Stimulated activated naive CD8-positive, alpha-beta T cell treated with anti-CD3 and anti-CD28 coated beads, Interleukin-15, amount 100 ng/mL, for 72 hours (primary cell): ENCODE data around the gene RASAL1.
A peak's percentile ranks its signal among the peaks of the same experiment; 100 is the strongest.

Experiments used
- ATAC-seq: fragments of 150-1000 bp; cut with Tn5 transposase; 2 replicates; pipeline ENCODE4 v1.10.0; 2021; ENCODE audit warnings: mild to moderate bottlenecking, moderate library complexity
- DNase-seq, 2 donors: peaks; one replicate each; pipeline ENCODE4 v3.0.0; 2021 to 2022
- H3K27ac Mint-ChIP-seq, 2 donors: one replicate each; pipeline ENCODE4 v1.8.0; 2022; ENCODE audit warnings: mild to moderate bottlenecking in 2 of 2, mixed read lengths in 2 of 2, moderate library complexity in 2 of 2
- H3K27me3 Mint-ChIP-seq: one replicate; pipeline ENCODE4 v1.8.0; 2022; ENCODE audit warnings: mixed read lengths
- H3K4me1 Mint-ChIP-seq: one replicate; pipeline ENCODE4 v1.8.0; 2022; ENCODE audit warnings: mild to moderate bottlenecking, mixed read lengths
- H3K4me3 Mint-ChIP-seq, 2 donors: one replicate each; pipeline ENCODE4 v1.8.0; 2022; ENCODE audit warnings: mild to moderate bottlenecking in 2 of 2, mixed read lengths in 2 of 2, moderate library complexity in 1 of 2
- H3K9me3 Mint-ChIP-seq, 2 donors: one replicate each; pipeline ENCODE4 v1.8.0; 2022; ENCODE audit warnings: mixed read lengths in 2 of 2

The RASAL1 gene

GRCh38 chr12:113060336-113060960 lies 75.1 kb downstream of the RASAL1 start:
- ATAC-seq (no peak), DNase-seq (no peak)
- peaks cover 26% of the 10 kb centered on the region for H3K4me1 Mint-ChIP-seq
- H3K9me3 Mint-ChIP-seq = no peaks in the 10 kb centered on the region
- H3K27me3 Mint-ChIP-seq = no peaks in the 10 kb centered on the region
- H3K27ac Mint-ChIP-seq = no peak overlapping the region
- H3K4me3 Mint-ChIP-seq = no peak overlapping the region

- no peaks in the 10 kb centered on the region for H3K27me3 Mint-ChIP-seq
- ATAC-seq = peak; percentile 10
These were observed 76.4 kb downstream of the RASAL1 start for GRCh38 chr12:113059071-113059595.

DNA sequence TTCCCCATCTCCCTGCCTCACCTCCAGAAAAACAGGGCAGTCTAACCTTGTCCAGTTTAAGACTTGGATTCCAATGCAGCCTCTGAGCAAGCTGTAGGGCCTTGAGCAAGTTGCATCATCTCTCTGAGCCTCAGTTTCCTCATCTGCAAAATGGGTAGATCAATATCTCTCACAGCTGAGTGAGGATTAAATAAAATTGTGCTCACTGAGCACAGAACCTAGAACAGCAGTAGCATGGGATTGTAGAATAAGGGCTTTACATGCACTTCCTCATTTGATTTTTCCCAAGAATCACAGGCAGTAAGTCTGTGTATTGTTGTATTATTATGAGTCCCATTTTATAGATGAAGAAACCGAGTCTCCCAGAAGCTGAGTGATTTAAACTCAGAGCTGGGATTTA lies 77.0 kb downstream of the RASAL1 start:
- no peak for ATAC-seq
- Mint-ChIP-seq H3K27me3 (no peaks in the 10 kb centered on the region), H3K9me3 (no peaks in the 10 kb centered on the region), H3K4me3 (no peak overlapping the region), H3K4me1 (peaks cover 15% of the 10 kb centered on the region), H3K27ac (no peak overlapping the region)
- no peak for DNase-seq

More at GRCh38 chr12:113059071-113059595, 76.4 kb downstream of the RASAL1 start:
- Mint-ChIP-seq H3K9me3 (no peaks in the 10 kb centered on the region), H3K4me1 (peaks cover 18% of the 10 kb centered on the region), H3K27ac (no peak overlapping the region), H3K4me3 (no peak overlapping the region)
- DNase-seq = peak in 1 of 2 donors; percentile 21

DNA sequence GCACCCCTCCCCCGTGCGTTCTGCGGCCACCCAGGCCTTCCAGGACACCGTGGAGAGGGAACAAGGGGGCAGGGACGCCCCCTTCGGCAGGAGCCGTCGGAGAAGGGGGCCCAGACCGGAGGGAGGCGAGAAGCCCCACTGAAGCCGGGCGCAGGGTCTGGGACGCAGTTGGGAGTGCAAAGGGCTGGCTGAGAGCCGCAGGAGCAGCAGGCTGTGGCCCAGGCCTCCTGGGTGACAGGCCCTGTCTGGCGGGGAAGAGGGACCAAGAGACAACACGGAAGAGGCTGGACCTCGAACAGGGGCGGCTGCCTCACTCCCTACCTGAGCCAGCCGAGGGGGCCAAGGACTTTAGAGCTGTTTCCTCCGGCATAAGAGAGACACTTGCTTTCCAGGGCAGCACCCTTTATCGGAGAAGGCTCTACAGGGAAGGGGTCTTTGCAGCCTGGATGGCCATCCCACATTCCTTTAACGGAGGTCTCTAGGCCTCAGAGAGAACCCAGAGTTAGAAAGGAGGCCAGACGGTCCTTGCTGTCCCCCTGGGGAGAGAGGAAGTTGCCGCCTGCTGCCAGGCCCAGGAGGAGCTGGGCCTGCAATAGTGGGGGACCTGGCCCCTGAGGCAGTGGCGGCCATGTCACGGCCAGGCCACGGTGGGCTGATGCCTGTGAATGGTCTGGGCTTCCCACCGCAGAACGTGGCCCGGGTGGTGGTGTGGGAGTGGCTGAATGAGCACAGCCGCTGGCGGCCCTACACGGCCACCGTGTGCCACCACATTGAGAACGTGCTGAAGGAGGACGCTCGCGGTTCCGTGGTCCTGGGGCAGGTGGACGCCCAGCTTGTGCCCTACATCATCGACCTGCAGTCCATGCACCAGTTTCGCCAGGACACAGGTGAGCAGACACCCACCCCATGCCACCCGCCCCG lies 77.7 kb downstream of the RASAL1 start:
- Mint-ChIP-seq H3K27me3 (no peaks in the 10 kb centered on the region), H3K27ac (no peak overlapping the region), H3K4me3 (peak overlapping the region in 1 of 2 donors; percentile 16), H3K9me3 (no peaks in the 10 kb centered on the region), H3K4me1 (peaks cover 15% of the 10 kb centered on the region)
- ATAC-seq (no peak), DNase-seq (no peak)

DNA sequence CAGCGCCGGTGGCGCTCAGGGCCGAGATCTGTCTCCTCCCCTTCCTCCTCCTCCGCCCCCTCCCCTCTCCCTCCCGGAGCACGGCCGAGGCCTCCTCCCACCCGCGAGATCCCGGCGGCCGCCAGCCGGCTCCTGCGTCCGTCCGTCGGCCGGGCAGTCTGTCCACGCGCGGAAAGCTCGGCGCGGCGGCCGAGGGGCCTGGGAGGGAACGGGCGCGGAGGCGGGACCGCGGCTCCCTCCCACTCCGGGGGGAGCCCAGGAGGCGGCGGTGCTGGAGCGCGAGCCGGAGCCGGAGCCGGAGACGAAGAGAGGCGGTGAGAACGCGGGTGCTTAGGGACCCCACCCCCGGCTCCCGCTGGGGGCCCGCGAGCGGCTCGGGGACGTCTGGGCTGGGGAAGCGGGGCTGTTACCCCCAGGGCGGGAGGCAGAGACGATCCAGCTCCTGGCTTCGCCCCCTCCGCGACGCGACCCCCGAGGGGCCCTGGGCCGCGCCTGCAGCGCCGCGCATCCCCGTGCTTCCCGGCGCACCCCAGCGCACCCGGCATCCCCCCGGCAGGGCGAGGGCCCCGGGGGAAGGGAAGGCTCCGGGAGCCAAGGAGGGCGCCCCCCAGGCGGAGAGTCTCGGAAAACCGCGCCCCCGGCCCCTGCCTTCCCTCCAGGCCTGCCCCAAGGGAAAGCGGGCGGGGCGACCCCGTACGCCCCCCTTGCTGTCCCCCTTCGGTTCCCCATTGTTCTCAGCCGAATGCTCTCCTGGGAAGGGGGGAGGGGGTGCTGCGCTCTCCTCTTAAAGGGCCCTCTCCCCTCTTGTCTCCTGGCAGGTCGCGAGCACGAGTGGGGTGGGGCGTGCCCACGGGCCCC lies 78.7 kb downstream of the RASAL1 start, which contains the start of gene DTX1:
Gene DTX1, plus strand, starts transcription at position 100 of the 858 bp plus-strand sequence. CDS start 1,463 bp downstream, outside the sequence.
- DNase-seq (peak; percentile 30 to 35), ATAC-seq (peak; percentile 63)
- Mint-ChIP-seq H3K27ac (peak within 1 kb of the TSS in 1 of 2 donors; percentile 46), H3K27me3 (no peaks in the 10 kb centered on the region), H3K9me3 (no peaks in the 10 kb centered on the region), H3K4me1 (peaks cover 15% of the 10 kb centered on the region), H3K4me3 (peak within 1 kb of the TSS; percentile 63 to 70)

DNA sequence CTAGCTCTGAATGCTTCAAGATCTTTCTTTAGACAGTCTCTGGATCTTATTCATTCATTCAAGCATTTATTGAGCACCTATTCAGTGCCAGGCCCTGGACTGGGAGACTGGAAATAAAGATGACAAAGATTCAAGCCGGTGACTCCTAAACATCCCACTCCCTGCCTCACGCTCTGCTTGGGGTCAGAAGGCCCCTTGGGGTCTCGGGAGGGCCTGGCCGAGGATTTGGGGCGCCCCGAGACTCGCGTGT lies 79.3 kb downstream of the RASAL1 start:
- ATAC-seq (no peak), DNase-seq (no peak)
- no peaks in the 10 kb centered on the region for H3K9me3 Mint-ChIP-seq
- peak overlapping the region in 1 of 2 donors; percentile 46 for H3K27ac Mint-ChIP-seq
- peaks cover 15% of the 10 kb centered on the region for H3K4me1 Mint-ChIP-seq
- H3K4me3 Mint-ChIP-seq = peak overlapping the region; percentile 63 to 70
- no peaks in the 10 kb centered on the region for H3K27me3 Mint-ChIP-seq

DNA sequence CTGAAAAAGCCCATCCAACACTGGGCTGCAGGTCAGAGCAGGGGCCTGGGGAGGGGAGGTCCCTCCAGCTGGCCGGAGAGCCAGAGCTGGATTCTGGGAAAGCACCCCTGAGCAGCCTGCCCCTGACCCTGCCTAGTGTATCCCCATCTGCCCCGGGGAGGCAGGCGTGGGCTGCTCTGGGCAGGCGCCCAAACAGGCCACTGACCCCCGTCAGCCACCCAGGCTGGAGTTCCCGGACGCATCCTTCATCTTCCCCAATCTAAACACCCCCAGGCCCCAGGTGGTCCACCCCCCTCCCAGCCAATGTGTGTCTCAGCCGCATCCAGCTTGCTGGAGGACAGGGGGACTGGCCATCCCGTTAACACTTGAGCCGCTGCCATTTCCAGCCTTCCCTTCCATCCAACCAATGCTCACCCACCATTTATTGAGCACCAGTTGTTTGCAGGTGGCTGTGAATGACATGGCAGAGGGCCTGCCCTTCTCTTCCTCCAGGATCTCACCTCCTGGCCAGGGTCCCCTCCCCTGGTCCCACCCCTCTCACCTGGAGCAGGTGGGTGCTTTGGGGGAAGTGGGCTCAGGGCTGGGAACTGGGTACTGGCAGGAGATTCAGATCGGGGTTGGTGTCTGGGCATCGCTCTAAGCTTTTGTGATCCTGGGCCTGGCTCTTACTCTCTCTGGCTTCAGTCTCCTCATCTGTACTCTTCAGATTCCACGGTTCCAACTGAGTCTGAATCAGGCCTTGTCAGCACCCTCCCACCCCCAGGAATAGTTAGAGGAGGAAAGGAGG lies 79.8 kb downstream of the RASAL1 start:
- Mint-ChIP-seq H3K27me3 (no peaks in the 10 kb centered on the region), H3K4me3 (peak overlapping the region; percentile 63 to 70), H3K4me1 (peaks cover 11% of the 10 kb centered on the region), H3K9me3 (no peaks in the 10 kb centered on the region), H3K27ac (no peak overlapping the region)
- ATAC-seq = no peak
- no peak for DNase-seq

- Mint-ChIP-seq H3K27ac (no peak overlapping the region), H3K4me1 (peaks cover 11% of the 10 kb centered on the region)
These were observed 80.5 kb downstream of the RASAL1 start for GRCh38 chr12:113054948-113055486.

DNA sequence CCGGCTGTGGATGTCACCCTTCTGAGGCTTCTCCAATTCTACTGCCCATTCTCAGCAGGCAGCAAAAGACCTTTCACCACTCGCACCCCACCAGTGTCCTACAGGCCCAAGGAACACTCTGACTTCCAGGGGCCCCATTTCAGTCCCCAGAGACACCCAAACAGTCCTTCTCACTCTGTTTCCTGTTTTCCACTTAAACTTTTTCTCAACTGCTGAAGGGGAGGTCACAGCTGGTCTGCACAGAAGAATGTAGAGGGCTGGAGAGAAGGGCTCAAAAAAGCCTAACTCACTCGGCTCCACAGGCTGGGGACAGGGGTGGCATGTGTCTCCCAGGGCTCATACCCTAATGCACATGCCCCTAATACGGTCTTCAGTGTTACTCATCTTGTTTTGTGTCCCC lies 83.2 kb downstream of the RASAL1 start:
- H3K27ac Mint-ChIP-seq = no peak overlapping the region
- DNase-seq (no peak), ATAC-seq (no peak)
- H3K27me3 Mint-ChIP-seq = no peaks in the 10 kb centered on the region
- H3K4me1 Mint-ChIP-seq = peaks cover 18% of the 10 kb centered on the region
- no peak overlapping the region for H3K4me3 Mint-ChIP-seq
- no peaks in the 10 kb centered on the region for H3K9me3 Mint-ChIP-seq

More at GRCh38 chr12:113054948-113055486, 80.5 kb downstream of the RASAL1 start:
- DNase-seq = no peak
- ATAC-seq = no peak
- H3K4me3 Mint-ChIP-seq = no peak overlapping the region
- no peaks in the 10 kb centered on the region for H3K9me3 Mint-ChIP-seq
- no peaks in the 10 kb centered on the region for H3K27me3 Mint-ChIP-seq

- Mint-ChIP-seq H3K27ac (no peak overlapping the region), H3K4me3 (no peak overlapping the region), H3K4me1 (peaks cover 18% of the 10 kb centered on the region), H3K27me3 (no peaks in the 10 kb centered on the region), H3K9me3 (no peaks in the 10 kb centered on the region)
- DNase-seq (no peak), ATAC-seq (no peak)
These were observed 83.8 kb downstream of the RASAL1 start for GRCh38 chr12:113051759-113052158.

GRCh38 chr12:113050795-113051194 lies 84.8 kb downstream of the RASAL1 start:
- H3K9me3 Mint-ChIP-seq = no peaks in the 10 kb centered on the region
- H3K27ac Mint-ChIP-seq = no peak overlapping the region
- no peaks in the 10 kb centered on the region for H3K27me3 Mint-ChIP-seq
- DNase-seq (no peak), ATAC-seq (no peak)
- peaks cover 12% of the 10 kb centered on the region for H3K4me1 Mint-ChIP-seq
- H3K4me3 Mint-ChIP-seq = no peak overlapping the region

GRCh38 chr12:113049976-113050742 lies 85.4 kb downstream of the RASAL1 start:
- ATAC-seq = no peak
- H3K4me3 Mint-ChIP-seq = no peak overlapping the region
- DNase-seq = no peak
- peaks cover 10% of the 10 kb centered on the region for H3K4me1 Mint-ChIP-seq
- H3K9me3 Mint-ChIP-seq = no peaks in the 10 kb centered on the region
- no peaks in the 10 kb centered on the region for H3K27me3 Mint-ChIP-seq
- H3K27ac Mint-ChIP-seq = no peak overlapping the region
